Activated naive CD4-positive, alpha-beta T cell treated with anti-CD3 and anti-CD28 coated beads, Interleukin-2, amount 50 U/mL, for 24 hours (primary cell): ENCODE results near the gene APOOL.

Source experiments
- H3K27ac Mint-ChIP-seq: one replicate; pipeline ENCODE4 v1.8.0; 2021; ENCODE audit warnings: mild to moderate bottlenecking, mixed read lengths
- H3K27me3 Mint-ChIP-seq: one replicate; pipeline ENCODE4 v1.8.0; 2021; ENCODE audit warnings: mixed read lengths
- H3K36me3 Mint-ChIP-seq: one replicate; pipeline ENCODE4 v1.8.0; 2021; ENCODE audit warnings: mixed read lengths
- H3K4me1 Mint-ChIP-seq: one replicate; pipeline ENCODE4 v1.8.0; 2021; ENCODE audit warnings: mixed read lengths
- H3K4me3 Mint-ChIP-seq: one replicate; pipeline ENCODE4 v1.8.0; 2021; ENCODE audit warnings: mild to moderate bottlenecking, mixed read lengths
- H3K9me3 Mint-ChIP-seq: one replicate; pipeline ENCODE4 v1.8.0; 2021; ENCODE audit warnings: mixed read lengths

Gene APOOL

GRCh38 chrX:85115252-85115651 is 111.6 kb downstream of the APOOL start:
- H3K27me3 Mint-ChIP-seq = peaks cover 2% of the 10 kb centered on the region
- no peaks in the 10 kb centered on the region for H3K36me3 Mint-ChIP-seq
- no peak overlapping the region for H3K4me3 Mint-ChIP-seq
- no peak overlapping the region for H3K27ac Mint-ChIP-seq
- H3K9me3 Mint-ChIP-seq = no peaks in the 10 kb centered on the region
- no peaks in the 10 kb centered on the region for H3K4me1 Mint-ChIP-seq

GRCh38 chrX:85136409-85136808 is 132.7 kb downstream of the APOOL start:
- H3K27ac Mint-ChIP-seq = no peak overlapping the region
- H3K4me3 Mint-ChIP-seq = no peak overlapping the region
- H3K9me3 Mint-ChIP-seq = no peaks in the 10 kb centered on the region
- H3K36me3 Mint-ChIP-seq = no peaks in the 10 kb centered on the region
- H3K4me1 Mint-ChIP-seq = no peaks in the 10 kb centered on the region
- H3K27me3 Mint-ChIP-seq = peaks cover 2% of the 10 kb centered on the region

- Mint-ChIP-seq H3K27ac (no peak overlapping the region), H3K27me3 (no peaks in the 10 kb centered on the region), H3K4me3 (no peak overlapping the region), H3K4me1 (no peaks in the 10 kb centered on the region), H3K36me3 (no peaks in the 10 kb centered on the region), H3K9me3 (no peaks in the 10 kb centered on the region)
Measured at GRCh38 chrX:85139422-85139821, 135.7 kb downstream of the APOOL start.

GRCh38 chrX:85140964-85141363 is 137.3 kb downstream of the APOOL start:
- Mint-ChIP-seq H3K9me3 (no peaks in the 10 kb centered on the region), H3K27ac (no peak overlapping the region), H3K36me3 (no peaks in the 10 kb centered on the region), H3K27me3 (no peaks in the 10 kb centered on the region), H3K4me3 (no peak overlapping the region), H3K4me1 (no peaks in the 10 kb centered on the region)
